ENCODE measurements around the gene KLRB1. TPM values are rescaled to one million over a fixed set of nuclear protein-coding genes. Genes with fewer than 3 reads are reported as not detected.
"Not testable (repeated sequence)": the region's sequence is repeated elsewhere in the genome, so short reads cannot be mapped to it uniquely, and the experiment has no call there.

The KLRB1 gene
- total RNA-seq, 2 donors from 2014 or later, result 0.14 TPM; not detected in 1

DNA sequence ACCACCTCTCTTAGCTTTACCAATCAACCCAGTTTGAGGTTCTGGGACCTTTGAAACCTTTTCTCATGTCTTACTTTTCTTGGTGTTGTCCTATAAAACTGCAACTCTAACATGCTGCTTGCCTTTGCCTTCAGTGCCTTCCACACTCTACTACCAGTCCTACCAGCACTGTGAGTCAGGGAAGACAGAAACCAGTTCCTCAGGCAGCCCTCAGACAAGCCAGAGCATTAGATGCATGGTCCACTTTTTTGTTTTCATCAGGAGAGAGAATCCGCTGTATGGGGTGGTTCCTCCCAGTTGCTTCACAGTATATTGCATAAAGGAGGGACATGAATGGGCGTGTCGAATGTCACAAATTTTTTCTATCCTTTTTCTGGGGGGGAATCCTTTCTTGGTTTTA, 17.3 kb upstream of the KLRB1 start:
- no peaks in the 10 kb centered on the region for H3K36me3 ChIP-seq
- H3K4me3 ChIP-seq, result no peak overlapping the region
- DNase-seq (ENCODE audit: low spot score), result no peak
- no peaks in the 10 kb centered on the region for H3K9me3 ChIP-seq
- H3K27ac ChIP-seq, result no peak overlapping the region
- no peaks in the 10 kb centered on the region for H3K27me3 ChIP-seq (replicated peaks; ENCODE audit: insufficient read depth)
- intact Hi-C loops (cut with DNase I), result no loop called here
- TF ChIP-seq, protein P1, sequence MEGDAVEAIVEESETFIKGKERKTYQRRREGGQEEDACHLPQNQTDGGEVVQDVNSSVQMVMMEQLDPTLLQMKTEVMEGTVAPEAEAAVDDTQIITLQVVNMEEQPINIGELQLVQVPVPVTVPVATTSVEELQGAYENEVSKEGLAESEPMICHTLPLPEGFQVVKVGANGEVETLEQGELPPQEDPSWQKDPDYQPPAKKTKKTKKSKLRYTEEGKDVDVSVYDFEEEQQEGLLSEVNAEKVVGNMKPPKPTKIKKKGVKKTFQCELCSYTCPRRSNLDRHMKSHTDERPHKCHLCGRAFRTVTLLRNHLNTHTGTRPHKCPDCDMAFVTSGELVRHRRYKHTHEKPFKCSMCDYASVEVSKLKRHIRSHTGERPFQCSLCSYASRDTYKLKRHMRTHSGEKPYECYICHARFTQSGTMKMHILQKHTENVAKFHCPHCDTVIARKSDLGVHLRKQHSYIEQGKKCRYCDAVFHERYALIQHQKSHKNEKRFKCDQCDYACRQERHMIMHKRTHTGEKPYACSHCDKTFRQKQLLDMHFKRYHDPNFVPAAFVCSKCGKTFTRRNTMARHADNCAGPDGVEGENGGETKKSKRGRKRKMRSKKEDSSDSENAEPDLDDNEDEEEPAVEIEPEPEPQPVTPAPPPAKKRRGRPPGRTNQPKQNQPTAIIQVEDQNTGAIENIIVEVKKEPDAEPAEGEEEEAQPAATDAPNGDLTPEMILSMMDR (IDR thresholded peaks at IDR 0.05), result no peak
- TF ChIP-seq POLR2AphosphoS5 (IDR thresholded peaks at IDR 0.05), result no peak
- TF ChIP-seq POLR2A (IDR thresholded peaks at IDR 0.05), result no peak
- 97% methylated on average over 3 of the region's 3 CpGs for WGBS
- no peaks in the 10 kb centered on the region for H3K4me1 ChIP-seq (replicated peaks)

DNA sequence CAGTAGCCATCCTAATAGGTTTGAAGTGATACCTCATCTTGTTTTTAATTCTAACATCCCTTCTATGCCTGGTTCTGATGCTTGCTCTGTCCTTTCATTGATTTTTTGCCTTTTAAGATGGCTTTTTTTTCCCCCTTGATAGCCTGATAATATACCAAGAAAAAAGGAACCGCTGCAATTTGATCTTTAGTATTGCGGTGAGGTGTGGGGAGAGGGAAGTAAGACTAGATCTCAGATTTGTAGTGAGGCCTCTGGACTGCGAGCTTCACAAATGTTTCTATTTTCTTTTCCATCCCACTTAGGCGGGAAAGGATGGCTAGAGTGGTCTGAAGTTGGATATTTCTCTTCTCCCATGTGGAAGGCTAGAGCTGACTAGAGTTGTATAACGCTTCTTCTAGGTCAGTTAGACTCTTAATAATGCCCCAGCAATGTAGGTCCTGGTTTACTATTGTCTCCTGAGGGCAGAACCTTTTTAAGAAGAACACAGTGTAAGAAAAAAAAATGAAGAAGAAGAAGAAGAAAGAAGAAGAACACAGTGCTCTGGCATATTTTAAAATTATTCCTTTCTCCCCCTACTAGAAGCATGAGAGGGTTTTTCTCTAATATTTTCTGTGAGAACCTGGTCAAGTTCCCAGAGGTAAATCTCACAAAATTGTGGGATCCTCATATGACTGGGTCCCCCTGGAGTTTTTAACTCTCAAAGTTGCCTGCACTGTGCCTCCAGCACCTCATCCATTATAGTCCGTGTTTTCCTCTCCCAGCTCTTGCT, 11.9 kb upstream of the KLRB1 start:
- TF ChIP-seq, protein P1 (IDR thresholded peaks at IDR 0.05), result no peak
- TF ChIP-seq POLR2A (IDR thresholded peaks at IDR 0.05), result no peak
- TF ChIP-seq POLR2AphosphoS5 (IDR thresholded peaks at IDR 0.05), result no peak
- Histone ChIP-seq H3K4me3 (no peak overlapping the region), H3K36me3 (no peaks in the 10 kb centered on the region), H3K4me1 (replicated peaks) (no peaks in the 10 kb centered on the region), H3K9me3 (no peaks in the 10 kb centered on the region), H3K27me3 (replicated peaks; ENCODE audit: insufficient read depth) (no peaks in the 10 kb centered on the region), H3K27ac (no peak overlapping the region)
- 93% methylated on average over 6 of the region's 6 CpGs for WGBS
- DNase-seq (ENCODE audit: low spot score), result no peak
- intact Hi-C loops (cut with DNase I), result no loop called here

DNA sequence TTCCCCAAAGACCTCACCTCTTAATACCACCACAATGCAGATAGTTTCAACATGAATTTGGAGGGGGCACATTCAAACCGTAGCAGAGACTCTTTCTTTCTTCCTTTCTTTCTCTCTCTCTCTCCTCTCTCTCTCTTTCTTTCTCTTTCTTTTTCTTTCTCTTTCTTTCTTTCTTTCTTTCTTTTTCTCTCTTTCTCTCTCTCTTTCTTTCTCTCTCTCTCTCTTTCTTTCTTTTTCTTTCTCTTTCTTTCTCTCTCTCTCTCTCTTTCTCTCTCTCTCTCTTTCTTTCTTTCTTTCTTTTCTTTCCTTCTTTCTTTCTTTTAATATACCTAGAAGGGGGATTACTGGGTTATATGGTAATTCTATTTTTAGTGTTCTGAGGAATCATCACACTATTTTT, 11.2 kb upstream of the KLRB1 start:
- H3K4me3 ChIP-seq; H3K27ac ChIP-seq; intact Hi-C loops (cut with DNase I); H3K4me1 ChIP-seq (replicated peaks); H3K27me3 ChIP-seq (replicated peaks; ENCODE audit: insufficient read depth); H3K36me3 ChIP-seq; H3K9me3 ChIP-seq; DNase-seq (ENCODE audit: low spot score): not testable (repeated sequence)
- 95% methylated on average over 1 of the region's 1 CpG for WGBS

DNA sequence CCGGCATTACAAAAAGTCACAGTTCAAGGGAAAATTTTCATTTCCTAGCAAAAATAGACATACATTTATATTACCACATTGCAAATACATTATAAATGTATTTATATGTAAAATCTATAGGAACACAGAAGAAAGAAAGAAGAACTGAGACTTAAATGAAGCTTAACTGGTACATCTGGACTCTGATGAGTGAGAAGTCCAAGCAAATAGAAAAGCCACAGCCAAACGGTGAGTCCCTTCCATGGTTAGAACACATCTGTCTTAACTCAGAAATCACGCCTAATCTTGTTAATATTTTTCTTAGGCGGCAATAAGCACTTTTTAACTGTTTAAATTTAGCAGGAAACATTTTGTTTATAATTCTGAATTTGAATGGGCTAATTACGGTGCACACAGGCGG, 9.4 kb upstream of the KLRB1 start:
- no peaks in the 10 kb centered on the region for H3K36me3 ChIP-seq
- no peaks in the 10 kb centered on the region for H3K9me3 ChIP-seq
- H3K4me3 ChIP-seq, result no peak overlapping the region
- intact Hi-C loops (cut with DNase I), result no loop called here
- H3K27me3 ChIP-seq (replicated peaks; ENCODE audit: insufficient read depth), result no peaks in the 10 kb centered on the region
- 78% methylated on average over 6 of the region's 6 CpGs for WGBS
- no peak for DNase-seq (ENCODE audit: low spot score)
- no peak overlapping the region for H3K27ac ChIP-seq
- no peaks in the 10 kb centered on the region for H3K4me1 ChIP-seq (replicated peaks)
- TF ChIP-seq POLR2AphosphoS5 (IDR thresholded peaks at IDR 0.05) (no peak), POLR2A (IDR thresholded peaks at IDR 0.05) (no peak)
- TF ChIP-seq, protein P1 (IDR thresholded peaks at IDR 0.05), result no peak

DNA sequence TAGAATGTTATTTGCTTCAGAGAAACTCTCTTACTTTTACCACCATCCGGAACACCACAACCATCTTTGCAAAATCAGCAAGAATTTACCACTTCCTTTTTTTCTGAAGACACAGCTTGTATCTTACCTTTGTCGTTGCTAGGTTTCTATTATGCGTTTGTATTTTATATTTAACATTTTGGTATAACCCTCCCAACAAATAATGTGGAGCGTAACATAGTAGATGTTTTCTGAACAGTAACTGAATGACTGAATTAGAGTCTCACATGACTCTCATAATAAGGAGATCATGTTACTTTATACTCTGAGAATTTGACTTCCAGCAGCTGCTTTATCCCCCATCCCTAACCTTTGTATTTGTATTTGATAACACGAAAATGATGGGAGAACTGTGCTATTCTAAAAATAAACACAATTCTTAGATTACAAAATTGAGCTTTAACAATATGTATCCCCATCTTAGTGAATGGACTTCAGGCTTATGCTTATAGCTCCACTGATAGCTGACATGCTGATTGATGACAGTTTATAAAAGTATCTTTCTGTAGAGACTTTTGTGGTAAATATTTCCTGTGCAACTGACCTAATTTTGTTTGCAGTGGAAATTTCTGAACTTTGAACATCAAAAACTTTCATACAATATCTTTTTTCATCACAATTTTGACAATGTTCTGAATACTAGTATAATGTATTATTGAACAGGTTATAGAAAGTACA, 7.9 kb upstream of the KLRB1 start:
- H3K9me3 ChIP-seq, result no peaks in the 10 kb centered on the region
- DNase-seq (ENCODE audit: low spot score), result no peak
- WGBS, result 63% methylated on average over 5 of the region's 5 CpGs
- intact Hi-C loops (cut with DNase I), result no loop called here
- H3K4me1 ChIP-seq (replicated peaks), result no peaks in the 10 kb centered on the region
- no peaks in the 10 kb centered on the region for H3K27me3 ChIP-seq (replicated peaks; ENCODE audit: insufficient read depth)
- H3K27ac ChIP-seq, result no peak overlapping the region
- no peaks in the 10 kb centered on the region for H3K36me3 ChIP-seq
- H3K4me3 ChIP-seq, result no peak overlapping the region
- TF ChIP-seq, protein P1 (IDR thresholded peaks at IDR 0.05), result no peak
- TF ChIP-seq POLR2AphosphoS5 (IDR thresholded peaks at IDR 0.05) (no peak), POLR2A (IDR thresholded peaks at IDR 0.05) (no peak)

DNA sequence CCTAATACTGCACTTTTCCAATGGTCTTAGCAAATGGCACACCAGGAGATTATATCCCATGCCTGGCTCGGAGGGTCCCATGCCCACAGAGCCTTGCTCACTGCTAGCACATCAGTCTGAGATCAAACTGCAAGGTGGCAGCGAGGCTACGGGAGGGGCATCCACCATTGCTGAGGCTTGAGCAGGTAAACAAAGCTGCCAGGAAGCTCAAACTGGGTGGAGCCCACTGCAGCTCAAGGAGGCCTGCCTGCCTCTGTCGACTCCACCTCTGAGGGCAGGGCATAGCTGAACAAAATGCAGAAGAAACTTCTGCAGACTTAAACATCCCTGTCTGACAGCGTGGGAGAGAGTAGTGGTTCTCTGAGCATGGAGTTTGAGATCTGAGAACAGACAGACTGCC, 2.9 kb upstream of the KLRB1 start:
- H3K36me3 ChIP-seq; H3K27me3 ChIP-seq (replicated peaks; ENCODE audit: insufficient read depth); intact Hi-C loops (cut with DNase I); H3K27ac ChIP-seq; H3K4me3 ChIP-seq; DNase-seq (ENCODE audit: low spot score); H3K9me3 ChIP-seq; H3K4me1 ChIP-seq (replicated peaks): not testable (repeated sequence)
- WGBS, result 97% methylated on average over 5 of the region's 5 CpGs
